WTC11 (cell line): ENCODE data around the gene C3. TPM values are rescaled to one million over a fixed set of nuclear protein-coding genes. Genes with fewer than 3 reads are reported as not detected.

Source experiments
- ATAC-seq: fragments of 200-7000 bp; cut with Tn5 transposase; 2 replicates; pipeline ENCODE4 v1.10.0; 2021; ENCODE audit warnings: mild to moderate bottlenecking, moderate library complexity
- CTCF ChIA-PET: fragments of 300-600 bp; sonication (Branson Sonifier 250); formaldehyde crosslinking; loops from one replicate; lab custom pipeline; 2021; ENCODE audit warnings: antibody characterized with exemption; lab: Charles Lee
- POLR2A ChIA-PET: fragments of 350-600 bp; sonication (Branson Sonifier 250); formaldehyde crosslinking; loops from one replicate; lab custom pipeline; 2021; ENCODE audit warnings: antibody characterized with exemption; lab: Charles Lee
- DNase-seq: peaks from one replicate; pipeline ENCODE4 v3.0.0; 2021; ENCODE audit warnings: low spot score
- H3K27ac Mint-ChIP-seq: 2 replicates; pipeline ENCODE4 v1.8.0; 2021; ENCODE audit warnings: mixed read lengths
- H3K27me3 Mint-ChIP-seq: 2 replicates; pipeline ENCODE4 v1.8.0; 2021; ENCODE audit warnings: low read depth, mild to moderate bottlenecking, moderate library complexity, mixed read lengths
- H3K36me3 Mint-ChIP-seq: 2 replicates; pipeline ENCODE4 v1.8.0; 2021; ENCODE audit warnings: mixed read lengths
- H3K4me1 Mint-ChIP-seq: 2 replicates; pipeline ENCODE4 v1.8.0; 2022; ENCODE audit warnings: mixed read lengths
- H3K4me3 Mint-ChIP-seq: 2 replicates; pipeline ENCODE4 v1.8.0; 2021; ENCODE audit warnings: mild to moderate bottlenecking, moderate library complexity, mixed read lengths
- H3K9me3 Mint-ChIP-seq: 2 replicates; pipeline ENCODE4 v1.8.0; 2021; ENCODE audit warnings: mixed read lengths
- ATF1 ChIP-seq: sonication (generic); formaldehyde crosslinking; IDR thresholded peaks from 2 replicates; pipeline ENCODE4 v1.8.1; 2023; ENCODE audit warnings: mild to moderate bottlenecking, moderate library complexity, missing genetic modification reagents
- ELF4 ChIP-seq: sonication (generic); formaldehyde crosslinking; IDR thresholded peaks from 2 replicates; pipeline ENCODE4 v1.8.1; 2022; ENCODE audit warnings: low read depth, mild to moderate bottlenecking, moderate library complexity, missing genetic modification reagents
- ETV6 ChIP-seq: sonication (generic); formaldehyde crosslinking; IDR thresholded peaks from 2 replicates; pipeline ENCODE4 v1.8.1; 2022; ENCODE audit warnings: mild to moderate bottlenecking, missing genetic modification reagents
- FOXJ3 ChIP-seq: sonication (generic); formaldehyde crosslinking; IDR thresholded peaks from 2 replicates; pipeline ENCODE4 v1.9.0; 2021; ENCODE audit warnings: missing genetic modification reagents, mild to moderate bottlenecking, borderline replicate concordance
- HMGXB4 ChIP-seq: sonication (generic); formaldehyde crosslinking; IDR thresholded peaks from 2 replicates; pipeline ENCODE4 v1.8.1; 2023; ENCODE audit warnings: mild to moderate bottlenecking, moderate library complexity, missing genetic modification reagents
- JAZF1 ChIP-seq: fragments of 250-450 bp; sonication (Bioruptor Pico); IDR thresholded peaks from 2 replicates; pipeline ENCODE4 v1.9.0; 2021; ENCODE audit warnings: moderate library complexity, mild to moderate bottlenecking, inconsistent platforms
- JUN ChIP-seq: sonication (generic); formaldehyde crosslinking; IDR thresholded peaks from 2 replicates; pipeline ENCODE4 v1.8.0; 2023; ENCODE audit warnings: mild to moderate bottlenecking, missing genetic modification reagents
- MLX ChIP-seq: sonication (generic); formaldehyde crosslinking; IDR thresholded peaks from 2 replicates; pipeline ENCODE4 v1.8.1; 2023; ENCODE audit warnings: mild to moderate bottlenecking, missing genetic modification reagents, moderate library complexity
- NR3C1 ChIP-seq: sonication (generic); formaldehyde crosslinking; conservative IDR thresholded peaks from 2 replicates; pipeline ENCODE4 v1.8.1; 2023; ENCODE audit warnings: low read depth, mild to moderate bottlenecking, missing genetic modification reagents
- PRDM15 ChIP-seq: sonication (generic); formaldehyde crosslinking; IDR thresholded peaks from 2 replicates; pipeline ENCODE4 v1.8.0; 2022; ENCODE audit warnings: missing genetic modification reagents
- RORB ChIP-seq: fragments of 250-450 bp; sonication (Bioruptor Pico); IDR thresholded peaks from 2 replicates; pipeline ENCODE4 v1.9.0; 2021; ENCODE audit warnings: mild to moderate bottlenecking
- SOX15 ChIP-seq: fragments of 250-450 bp; sonication (Bioruptor Pico); IDR thresholded peaks from 2 replicates; pipeline ENCODE4 v1.9.0; 2021; ENCODE audit warnings: mild to moderate bottlenecking
- ZBTB43 ChIP-seq: sonication (generic); formaldehyde crosslinking; IDR thresholded peaks from 2 replicates; pipeline ENCODE4 v1.8.1; 2023; ENCODE audit warnings: mild to moderate bottlenecking, missing genetic modification reagents
- ZNF263 ChIP-seq: sonication (generic); formaldehyde crosslinking; IDR thresholded peaks from 2 replicates; pipeline ENCODE4 v1.8.1; 2022; ENCODE audit warnings: low read depth, mild to moderate bottlenecking, moderate library complexity, missing genetic modification reagents
- ZNF396 ChIP-seq: fragments of 250-450 bp; sonication (Bioruptor Pico); IDR thresholded peaks from 2 replicates; pipeline ENCODE4 v1.8.0; 2021; ENCODE audit warnings: mild to moderate bottlenecking, moderate library complexity, borderline replicate concordance
- total RNA-seq: library from RNA; stranded (reverse); gene quantifications from 3 replicates; pipeline ENCODE4 v1.2.3, GENCODE V29; 2021
- TF ChIP-seq, protein P1 (sequence below): fragments of 250-450 bp; sonication (Bioruptor Pico); IDR thresholded peaks from 2 replicates; pipeline ENCODE4 v2.1.2; 2022; ENCODE audit warnings: mild to moderate bottlenecking, moderate library complexity
- TF ChIP-seq, protein P2 (sequence below): sonication (generic); formaldehyde crosslinking; IDR thresholded peaks from 2 replicates; pipeline ENCODE4 v1.8.0; 2022; ENCODE audit warnings: mild to moderate bottlenecking, missing genetic modification reagents
- TF ChIP-seq, protein P3 (sequence below): fragments of 250-450 bp; sonication (Bioruptor Pico); IDR thresholded peaks from 2 replicates; pipeline ENCODE4 v1.9.0; 2021; ENCODE audit warnings: mild to moderate bottlenecking
- TF ChIP-seq, protein P4 (sequence below): sonication (generic); formaldehyde crosslinking; IDR thresholded peaks from 2 replicates; pipeline ENCODE4 v1.8.1; 2023; ENCODE audit warnings: mild to moderate bottlenecking, missing genetic modification reagents, moderate library complexity

C3 gene
- total RNA-seq, 1 experiment from 2014 or later, result 7.0 TPM

DNA sequence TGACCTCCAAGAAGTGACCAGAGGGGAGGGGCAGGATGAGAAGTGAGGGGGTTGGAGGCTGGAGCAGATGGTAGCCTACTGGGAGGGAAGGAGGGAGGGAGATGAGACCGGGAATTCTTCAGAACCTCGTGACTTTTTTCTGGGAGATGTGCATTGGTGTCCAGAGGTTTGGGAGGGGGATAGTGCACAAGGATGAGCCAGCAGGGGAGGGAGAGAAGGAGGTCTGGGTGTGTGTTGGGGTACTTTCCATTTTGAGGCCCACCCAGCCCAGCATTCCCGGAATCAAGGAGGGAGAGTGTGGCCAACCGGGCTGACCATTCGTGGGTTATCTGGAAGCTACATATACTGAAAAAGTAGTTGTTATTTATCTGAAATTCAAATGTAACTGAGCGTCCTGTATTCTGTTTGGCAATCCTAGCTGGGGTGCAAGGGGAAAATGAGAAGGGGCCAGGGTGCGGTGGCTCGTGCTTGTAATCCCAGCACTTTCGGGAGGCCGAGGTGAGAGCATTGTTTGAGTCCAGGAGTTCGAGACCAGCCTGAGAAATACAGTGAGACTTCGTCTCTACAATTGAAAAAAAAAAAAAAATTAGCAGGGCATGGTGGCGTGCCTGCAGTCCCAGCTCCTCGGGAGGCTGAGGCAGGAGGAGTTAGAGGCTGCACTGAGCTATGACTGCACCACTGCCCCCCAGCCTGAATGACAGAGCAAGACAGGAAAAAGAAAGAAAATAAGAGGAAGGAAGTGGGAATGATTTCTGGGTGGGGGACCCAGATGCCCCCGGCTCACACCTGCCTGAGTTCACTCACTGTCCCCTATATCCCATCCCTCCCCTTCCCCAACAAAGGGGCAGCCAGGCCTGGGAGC lies 4.4 kb upstream of the C3 start:
- DNase-seq, result no peak
- no peak for ATAC-seq
- Mint-ChIP-seq H3K4me3 (no peak overlapping the region), H3K27ac (no peak overlapping the region), H3K4me1 (peaks cover 10% of the 10 kb centered on the region), H3K9me3 (0 out of 2 replicates have a peak, but pooled peaks cover 6% of the 10 kb centered on the region), H3K27me3 (no peaks in the 10 kb centered on the region), H3K36me3 (no peaks in the 10 kb centered on the region)
- ChIA-PET CTCF (interaction anchor here (0.5 to 1.7 kb wide), 5 partner anchors 9 to 175 kb away, joined by 3 to 10 read pairs (median 4); no protein-coding TSS in a partner anchor), POLR2A (interaction anchor here (0.6 to 1.1 kb wide), 2 partner anchors 13 to 352 kb away, joined by 3 to 5 read pairs; partner anchors contain the start of gene GPR108)
- TF ChIP-seq MLX (CRISPR knock-in tag) (no peak), ELF4 (CRISPR knock-in tag) (no peak)

GRCh38 chr19:6723738-6724137 lies 3.3 kb upstream of the C3 start:
- POLR2A ChIA-PET, result no interaction called here
- CTCF ChIA-PET, result interaction anchor here (1.7 kb wide), 1 partner anchor 10 kb away, joined by 10 read pairs; no protein-coding TSS in a partner anchor
- no peaks in the 10 kb centered on the region for H3K36me3 Mint-ChIP-seq

More at GRCh38 chr19:6723738-6724137, 3.3 kb upstream of the C3 start:
- peaks cover 10% of the 10 kb centered on the region for H3K4me1 Mint-ChIP-seq
- ATAC-seq (no peak), DNase-seq (no peak)
- H3K27ac Mint-ChIP-seq, result no peak overlapping the region
- H3K27me3 Mint-ChIP-seq, result no peaks in the 10 kb centered on the region
- 0 out of 2 replicates have a peak, but pooled peaks cover 6% of the 10 kb centered on the region for H3K9me3 Mint-ChIP-seq
- no peak overlapping the region for H3K4me3 Mint-ChIP-seq
- no peak for TF ChIP-seq SOX15 (CRISPR knock-in tag)
- no peak for TF ChIP-seq JAZF1
- TF ChIP-seq, protein P1, sequence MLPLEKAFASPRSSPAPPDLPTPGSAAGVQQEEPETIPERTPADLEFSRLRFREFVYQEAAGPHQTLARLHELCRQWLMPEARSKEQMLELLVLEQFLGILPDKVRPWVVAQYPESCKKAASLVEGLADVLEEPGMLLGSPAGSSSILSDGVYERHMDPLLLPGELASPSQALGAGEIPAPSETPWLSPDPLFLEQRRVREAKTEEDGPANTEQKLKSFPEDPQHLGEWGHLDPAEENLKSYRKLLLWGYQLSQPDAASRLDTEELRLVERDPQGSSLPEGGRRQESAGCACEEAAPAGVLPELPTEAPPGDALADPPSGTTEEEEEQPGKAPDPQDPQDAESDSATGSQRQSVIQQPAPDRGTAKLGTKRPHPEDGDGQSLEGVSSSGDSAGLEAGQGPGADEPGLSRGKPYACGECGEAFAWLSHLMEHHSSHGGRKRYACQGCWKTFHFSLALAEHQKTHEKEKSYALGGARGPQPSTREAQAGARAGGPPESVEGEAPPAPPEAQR, result no peak
- TF ChIP-seq ZBTB43, result no peak
- TF ChIP-seq ETV6, result no peak
- TF ChIP-seq JUN (CRISPR knock-in tag), result no peak
- TF ChIP-seq RORB, result no peak
- TF ChIP-seq ZNF396, result no peak
- TF ChIP-seq HMGXB4 (CRISPR knock-in tag), result no peak
- TF ChIP-seq, protein P2, sequence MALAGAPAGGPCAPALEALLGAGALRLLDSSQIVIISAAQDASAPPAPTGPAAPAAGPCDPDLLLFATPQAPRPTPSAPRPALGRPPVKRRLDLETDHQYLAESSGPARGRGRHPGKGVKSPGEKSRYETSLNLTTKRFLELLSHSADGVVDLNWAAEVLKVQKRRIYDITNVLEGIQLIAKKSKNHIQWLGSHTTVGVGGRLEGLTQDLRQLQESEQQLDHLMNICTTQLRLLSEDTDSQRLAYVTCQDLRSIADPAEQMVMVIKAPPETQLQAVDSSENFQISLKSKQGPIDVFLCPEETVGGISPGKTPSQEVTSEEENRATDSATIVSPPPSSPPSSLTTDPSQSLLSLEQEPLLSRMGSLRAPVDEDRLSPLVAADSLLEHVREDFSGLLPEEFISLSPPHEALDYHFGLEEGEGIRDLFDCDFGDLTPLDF (CRISPR knock-in tag), result no peak
- TF ChIP-seq ATF1 (CRISPR knock-in tag), result no peak
- TF ChIP-seq, protein P3, sequence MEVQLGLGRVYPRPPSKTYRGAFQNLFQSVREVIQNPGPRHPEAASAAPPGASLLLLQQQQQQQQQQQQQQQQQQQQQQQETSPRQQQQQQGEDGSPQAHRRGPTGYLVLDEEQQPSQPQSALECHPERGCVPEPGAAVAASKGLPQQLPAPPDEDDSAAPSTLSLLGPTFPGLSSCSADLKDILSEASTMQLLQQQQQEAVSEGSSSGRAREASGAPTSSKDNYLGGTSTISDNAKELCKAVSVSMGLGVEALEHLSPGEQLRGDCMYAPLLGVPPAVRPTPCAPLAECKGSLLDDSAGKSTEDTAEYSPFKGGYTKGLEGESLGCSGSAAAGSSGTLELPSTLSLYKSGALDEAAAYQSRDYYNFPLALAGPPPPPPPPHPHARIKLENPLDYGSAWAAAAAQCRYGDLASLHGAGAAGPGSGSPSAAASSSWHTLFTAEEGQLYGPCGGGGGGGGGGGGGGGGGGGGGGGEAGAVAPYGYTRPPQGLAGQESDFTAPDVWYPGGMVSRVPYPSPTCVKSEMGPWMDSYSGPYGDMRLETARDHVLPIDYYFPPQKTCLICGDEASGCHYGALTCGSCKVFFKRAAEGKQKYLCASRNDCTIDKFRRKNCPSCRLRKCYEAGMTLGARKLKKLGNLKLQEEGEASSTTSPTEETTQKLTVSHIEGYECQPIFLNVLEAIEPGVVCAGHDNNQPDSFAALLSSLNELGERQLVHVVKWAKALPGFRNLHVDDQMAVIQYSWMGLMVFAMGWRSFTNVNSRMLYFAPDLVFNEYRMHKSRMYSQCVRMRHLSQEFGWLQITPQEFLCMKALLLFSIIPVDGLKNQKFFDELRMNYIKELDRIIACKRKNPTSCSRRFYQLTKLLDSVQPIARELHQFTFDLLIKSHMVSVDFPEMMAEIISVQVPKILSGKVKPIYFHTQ, result no peak
- no peak for TF ChIP-seq NR3C1
- no peak for TF ChIP-seq PRDM15 (CRISPR knock-in tag)
- no peak for TF ChIP-seq FOXJ3
- TF ChIP-seq, protein P4, sequence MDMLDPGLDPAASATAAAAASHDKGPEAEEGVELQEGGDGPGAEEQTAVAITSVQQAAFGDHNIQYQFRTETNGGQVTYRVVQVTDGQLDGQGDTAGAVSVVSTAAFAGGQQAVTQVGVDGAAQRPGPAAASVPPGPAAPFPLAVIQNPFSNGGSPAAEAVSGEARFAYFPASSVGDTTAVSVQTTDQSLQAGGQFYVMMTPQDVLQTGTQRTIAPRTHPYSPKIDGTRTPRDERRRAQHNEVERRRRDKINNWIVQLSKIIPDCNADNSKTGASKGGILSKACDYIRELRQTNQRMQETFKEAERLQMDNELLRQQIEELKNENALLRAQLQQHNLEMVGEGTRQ (CRISPR knock-in tag), result no peak
- no peak for TF ChIP-seq ZNF263 (CRISPR knock-in tag)
